ENCODE data around the gene ATF6. TPM values are rescaled to one million over a fixed set of nuclear protein-coding genes. Genes with fewer than 3 reads are reported as not detected.

ATF6 gene
- total and polyA plus RNA-seq, 9 of the 15 experiments (the other 6 are each of a cell fraction or from before 2014, with no cell fraction given): 11.7 to 32.4 (median 20.4) TPM

DNA sequence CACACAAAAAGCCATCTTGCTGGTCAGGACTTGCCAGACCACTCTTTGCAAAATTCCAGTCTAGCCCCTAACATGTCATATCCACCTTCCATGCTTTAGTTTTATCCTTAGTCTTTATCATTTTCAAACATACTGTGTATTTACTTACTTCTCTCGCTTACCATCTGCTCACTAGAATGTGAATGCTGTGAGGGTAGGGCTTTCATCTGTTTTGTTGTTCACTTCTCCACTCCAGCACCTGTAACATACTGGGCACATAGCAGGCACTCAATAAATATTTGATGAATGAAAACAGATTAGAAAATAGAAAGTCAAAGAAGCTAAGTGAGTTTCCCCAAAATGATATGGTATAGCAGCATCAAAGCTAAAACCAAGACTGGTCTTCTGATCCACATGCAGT lies 177.6 kb downstream of the ATF6 start:
- ATAC-seq: no peak
- ChIA-PET POLR2A (interaction anchor here (1.3 to 1.7 kb wide), 2 partner anchors 9 kb away, joined by 5 to 7 read pairs; no protein-coding TSS in a partner anchor), CTCF (ENCODE audit: low intra/inter-chr PET ratio) (no interaction called here)
- no peak for FAIRE-seq
- no peak overlapping the region for H3K4me3 ChIP-seq
- H3K9me1 ChIP-seq (ENCODE audit: control insufficient read depth, insufficient read depth, low read length): no peaks in the 10 kb centered on the region
- no peaks in the 10 kb centered on the region for H3K27me3 ChIP-seq (ENCODE audit: control insufficient read depth in 2 of 2, insufficient read depth in 2 of 2, low read length in 2 of 2)
- no peaks in the 10 kb centered on the region for H3K79me2 ChIP-seq (ENCODE audit: control insufficient read depth, insufficient read depth, low read length)
- BruUV-seq (replicated peaks): no TSS peak
- peak overlapping the region; percentile 4; the same call in 1 of the 2 replicates for H3K4me2 ChIP-seq (ENCODE audit: insufficient read depth, low read length)
- in situ Hi-C loops (cut with MboI): no loop called here
- H3K36me3 ChIP-seq (ENCODE audit: control insufficient read depth, insufficient read depth, low read length): peaks cover 12% of the 10 kb centered on the region; the same call in 2 of the 3 replicates
- no peak overlapping the region for H2AFZ ChIP-seq (ENCODE audit: low read depth, low read length)
- H3K9me3 ChIP-seq (replicated peaks; ENCODE audit: control insufficient read depth, insufficient read depth, low read depth, low read length): no peaks in the 10 kb centered on the region
- TF ChIP-seq EWSR1 (IDR thresholded peaks at IDR 0.05; ENCODE audit: borderline replicate concordance, low read depth, partially characterized antibody) (no peak), CBFA2T3 (IDR thresholded peaks at IDR 0.05) (peak; percentile 18; the same call in 1 of the 2 replicates), CXXC5 (CRISPR knock-in tag; IDR thresholded peaks at IDR 0.05) (no peak), PCBP2 (IDR thresholded peaks at IDR 0.05; ENCODE audit: low read depth, low read length, poor library complexity, severe bottlenecking) (no peak), ZBTB1 (CRISPR knock-in tag; IDR thresholded peaks at IDR 0.05; ENCODE audit: borderline replicate concordance, low read depth) (no peak), MTA3 (IDR thresholded peaks at IDR 0.05; ENCODE audit: borderline replicate concordance) (no peak)
- TF ChIP-seq, protein P1, sequence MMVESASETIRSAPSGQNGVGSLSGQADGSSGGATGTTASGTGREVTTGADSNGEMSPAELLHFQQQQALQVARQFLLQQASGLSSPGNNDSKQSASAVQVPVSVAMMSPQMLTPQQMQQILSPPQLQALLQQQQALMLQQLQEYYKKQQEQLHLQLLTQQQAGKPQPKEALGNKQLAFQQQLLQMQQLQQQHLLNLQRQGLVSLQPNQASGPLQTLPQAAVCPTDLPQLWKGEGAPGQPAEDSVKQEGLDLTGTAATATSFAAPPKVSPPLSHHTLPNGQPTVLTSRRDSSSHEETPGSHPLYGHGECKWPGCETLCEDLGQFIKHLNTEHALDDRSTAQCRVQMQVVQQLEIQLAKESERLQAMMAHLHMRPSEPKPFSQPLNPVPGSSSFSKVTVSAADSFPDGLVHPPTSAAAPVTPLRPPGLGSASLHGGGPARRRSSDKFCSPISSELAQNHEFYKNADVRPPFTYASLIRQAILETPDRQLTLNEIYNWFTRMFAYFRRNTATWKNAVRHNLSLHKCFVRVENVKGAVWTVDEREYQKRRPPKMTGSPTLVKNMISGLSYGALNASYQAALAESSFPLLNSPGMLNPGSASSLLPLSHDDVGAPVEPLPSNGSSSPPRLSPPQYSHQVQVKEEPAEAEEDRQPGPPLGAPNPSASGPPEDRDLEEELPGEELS (CRISPR knock-in tag; IDR thresholded peaks at IDR 0.05; ENCODE audit: borderline replicate concordance): no peak
- TF ChIP-seq, protein P2, sequence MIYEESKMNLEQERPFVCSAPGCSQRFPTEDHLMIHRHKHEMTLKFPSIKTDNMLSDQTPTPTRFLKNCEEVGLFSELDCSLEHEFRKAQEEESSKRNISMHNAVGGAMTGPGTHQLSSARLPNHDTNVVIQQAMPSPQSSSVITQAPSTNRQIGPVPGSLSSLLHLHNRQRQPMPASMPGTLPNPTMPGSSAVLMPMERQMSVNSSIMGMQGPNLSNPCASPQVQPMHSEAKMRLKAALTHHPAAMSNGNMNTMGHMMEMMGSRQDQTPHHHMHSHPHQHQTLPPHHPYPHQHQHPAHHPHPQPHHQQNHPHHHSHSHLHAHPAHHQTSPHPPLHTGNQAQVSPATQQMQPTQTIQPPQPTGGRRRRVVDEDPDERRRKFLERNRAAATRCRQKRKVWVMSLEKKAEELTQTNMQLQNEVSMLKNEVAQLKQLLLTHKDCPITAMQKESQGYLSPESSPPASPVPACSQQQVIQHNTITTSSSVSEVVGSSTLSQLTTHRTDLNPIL (CRISPR knock-in tag; IDR thresholded peaks at IDR 0.05): no peak
- no peaks in the 10 kb centered on the region for H4K20me1 ChIP-seq (replicated peaks; ENCODE audit: control insufficient read depth, insufficient read depth, low read length)
- DNase-seq (ENCODE audit: extremely low read depth in 1 of 4, low spot score in 3 of 4): no peak
- H3K4me1 ChIP-seq (replicated peaks in 1 of 2; ENCODE audit: control insufficient read depth in 2 of 2, insufficient read depth in 2 of 2, low read length in 2 of 2): peaks cover 0 to 41% of the 10 kb centered on the region in 2 experiments; a peak in 2 of 5 replicates
- intact Hi-C loops (cut with micrococcal nuclease): no loop called here
- no peak overlapping the region for H3K27ac ChIP-seq (ENCODE audit: extremely low read depth, low read depth, low read length)
- H3K9ac ChIP-seq (ENCODE audit: insufficient read depth in 1 of 2, low read depth in 2 of 2, low read length in 2 of 2): no peak overlapping the region
- WGBS (ENCODE audit: insufficient coverage, low coverage, missing lambda C conversion rate): 37% methylated on average over 1 of the region's 1 CpG
